Transverse colon (tissue), 4 donors: ENCODE data around the gene PTPRC. TPM values are rescaled to one million over a fixed set of nuclear protein-coding genes. Genes with fewer than 3 reads are reported as not detected.

Experiments used
- DNase-seq: peaks from one replicate; pipeline ENCODE4 v3.0.0-alpha.2; 2019
- H3K27ac ChIP-seq, 4 donors: fragments of 200-600 bp; sonication (generic); 2 replicates each; pipeline ENCODE4 v1.5.1; 2016 to 2018; ENCODE audit warnings: inconsistent platforms in 4 of 4
- H3K27me3 ChIP-seq: fragments of 200-600 bp; sonication (generic); 2 replicates; pipeline ENCODE4 v1.5.1; 2017; ENCODE audit warnings: inconsistent platforms
- H3K36me3 ChIP-seq, 4 donors: fragments of 200-600 bp; sonication (generic); 2 replicates each; pipeline ENCODE4 v1.5.1; 2017 to 2019; ENCODE audit warnings: inconsistent platforms in 4 of 4
- H3K4me1 ChIP-seq, 4 donors: fragments of 200-600 bp; sonication (generic); 2 replicates each; pipeline ENCODE4 v1.5.1; 2017 to 2020; ENCODE audit warnings: inconsistent platforms in 4 of 4
- H3K4me3 ChIP-seq, 4 donors: fragments of 200-600 bp; sonication (generic); 1 replicate in 1 of 4; 2 replicates in 3 of 4; pipeline versions ENCODE4 v1.5.1 to v1.6.1; 2017 to 2019; ENCODE audit warnings: inconsistent platforms in 4 of 4
- H3K9me3 ChIP-seq, 2 donors: fragments of 200-600 bp; sonication (generic); 2 replicates each; pipeline ENCODE4 v1.5.1; 2017 to 2019; ENCODE audit warnings: inconsistent platforms in 2 of 2
- EP300 ChIP-seq: sonication (generic); formaldehyde crosslinking; IDR thresholded peaks from one replicate; pipeline ENCODE4 v1.6.1; 2017; ENCODE audit warnings: antibody characterized with exemption, low read depth
- POLR2A ChIP-seq: fragments of 450-650 bp; IDR thresholded peaks from one replicate; pipeline ENCODE4 v1.6.1; 2016; ENCODE audit warnings: antibody characterized with exemption, mild to moderate bottlenecking, moderate library complexity
- POLR2AphosphoS5 ChIP-seq, 3 donors: sonication (generic); formaldehyde crosslinking; IDR thresholded peaks; one replicate each; pipeline ENCODE4 v1.6.1; 2016; ENCODE audit warnings: antibody characterized with exemption in 3 of 3
- WGBS, 2 donors: methylation state at CpG; one replicate each; pipeline ENCODE4 v1.1.5; 2018; ENCODE audit warnings: low coverage in 1 of 2; 5-methylcytosine and 5-hydroxymethylcytosine counted together
- in situ Hi-C, 4 donors: fragments of 200-750 bp; cut with MboI; loops; one replicate each; pipeline versions ENCODE4 v1.15.0 to v1.15.1; 2017; ENCODE audit warnings: low sequenced_read_pairs in 3 of 4, low pct_ligation_motif_present in 1 of 4, low pct_unique_long_range_greater_than_20kb in 1 of 4
- intact Hi-C: fragments of 100-400 bp; cut with DNase I; formaldehyde crosslinking; loops from one replicate; pipeline ENCODE4 v1.15.1; 2023; ENCODE audit warnings: low total_unique reads
- total RNA-seq, 4 donors: library from RNA; depleted of rRNA; stranded (reverse); fragments of >200 nt; gene quantifications; one replicate each; pipeline ENCODE4 v1.1.0, GENCODE V29; 2016
- TF ChIP-seq, protein P1 (sequence below), 5 experiments: fragments of 200-600 bp in 3 of 5; fragments of 450-650 bp in 2 of 5; sonication (generic) in 3 of 5; IDR thresholded peaks; 1 replicate in 2 of 5; 2 replicates in 3 of 5; pipeline ENCODE4 v1.5.1; 2016 to 2017; ENCODE audit warnings: antibody characterized with exemption in 5 of 5, inconsistent platforms in 3 of 5, mild to moderate bottlenecking in 2 of 5, moderate library complexity in 1 of 5

Gene PTPRC
- total RNA-seq, 4 donors from 2014 or later, result 6.4 to 50.7 (median 25.6) TPM

DNA sequence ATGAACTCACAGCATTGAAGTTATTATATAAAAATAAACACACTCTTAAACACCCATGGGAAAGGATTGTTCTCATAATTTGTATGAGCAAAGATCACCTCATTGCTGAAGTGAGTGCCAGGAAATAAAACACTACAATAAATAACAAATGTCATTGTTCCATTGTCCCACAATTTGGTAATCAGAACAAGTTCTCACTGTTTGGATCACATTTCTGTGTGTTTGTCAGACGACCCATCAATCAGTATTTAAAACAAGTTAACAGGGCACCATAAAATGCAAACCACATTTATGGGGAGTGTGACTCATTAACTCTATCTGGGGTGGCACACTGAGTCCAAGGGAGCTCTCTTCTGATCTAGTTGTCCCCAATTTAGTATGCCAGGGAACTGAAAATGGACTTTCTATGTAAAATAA is 124.5 kb downstream of the PTPRC start:
- Histone ChIP-seq H3K27me3 (no peaks in the 10 kb centered on the region), H3K4me1 (peaks cover 0 to 23% (median 3%) of the 10 kb centered on the region in 4 donors), H3K9me3 (no peaks in the 10 kb centered on the region), H3K36me3 (no peaks in the 10 kb centered on the region), H3K27ac (no peak overlapping the region), H3K4me3 (no peak overlapping the region)
- intact Hi-C loops, result no loop called here
- TF ChIP-seq, protein P1, sequence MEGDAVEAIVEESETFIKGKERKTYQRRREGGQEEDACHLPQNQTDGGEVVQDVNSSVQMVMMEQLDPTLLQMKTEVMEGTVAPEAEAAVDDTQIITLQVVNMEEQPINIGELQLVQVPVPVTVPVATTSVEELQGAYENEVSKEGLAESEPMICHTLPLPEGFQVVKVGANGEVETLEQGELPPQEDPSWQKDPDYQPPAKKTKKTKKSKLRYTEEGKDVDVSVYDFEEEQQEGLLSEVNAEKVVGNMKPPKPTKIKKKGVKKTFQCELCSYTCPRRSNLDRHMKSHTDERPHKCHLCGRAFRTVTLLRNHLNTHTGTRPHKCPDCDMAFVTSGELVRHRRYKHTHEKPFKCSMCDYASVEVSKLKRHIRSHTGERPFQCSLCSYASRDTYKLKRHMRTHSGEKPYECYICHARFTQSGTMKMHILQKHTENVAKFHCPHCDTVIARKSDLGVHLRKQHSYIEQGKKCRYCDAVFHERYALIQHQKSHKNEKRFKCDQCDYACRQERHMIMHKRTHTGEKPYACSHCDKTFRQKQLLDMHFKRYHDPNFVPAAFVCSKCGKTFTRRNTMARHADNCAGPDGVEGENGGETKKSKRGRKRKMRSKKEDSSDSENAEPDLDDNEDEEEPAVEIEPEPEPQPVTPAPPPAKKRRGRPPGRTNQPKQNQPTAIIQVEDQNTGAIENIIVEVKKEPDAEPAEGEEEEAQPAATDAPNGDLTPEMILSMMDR (IDR thresholded peaks at IDR 0.05), result no peak
- TF ChIP-seq EP300 (no peak), POLR2AphosphoS5 (IDR thresholded peaks at IDR 0.05) (no peak), POLR2A (no peak)
- DNase-seq, result no peak
- in situ Hi-C loops, result loop anchor here in 3 of 4 donors (25.0 kb wide), 3 partner anchors 349 to 1749 kb away; no protein-coding TSS in a partner anchor
- 10 to 15% methylated on average over 1 of the region's 1 CpG for WGBS, 2 donors

DNA sequence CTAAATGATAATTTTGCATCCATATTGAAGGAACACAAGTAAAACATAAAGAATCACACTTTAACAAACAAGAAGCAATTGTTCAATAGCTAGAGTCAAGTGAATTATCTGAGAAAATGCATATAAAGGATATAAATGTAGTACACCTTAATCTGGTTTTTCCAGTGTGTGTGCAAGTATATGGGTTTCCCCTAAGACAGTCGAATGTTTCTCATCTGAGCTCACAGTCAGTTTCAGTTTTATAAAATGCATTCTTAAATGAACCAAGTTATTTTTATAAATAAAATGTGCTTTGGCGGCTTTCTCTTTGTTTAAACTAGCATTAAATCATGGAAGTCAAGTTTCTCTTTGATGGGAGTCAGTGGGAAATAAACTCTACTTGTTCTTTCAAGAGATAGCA is 125.9 kb downstream of the PTPRC start:
- Histone ChIP-seq H3K27me3 (no peaks in the 10 kb centered on the region), H3K9me3 (no peaks in the 10 kb centered on the region), H3K4me3 (no peak overlapping the region), H3K27ac (no peak overlapping the region), H3K4me1 (peaks cover 0 to 23% (median 3%) of the 10 kb centered on the region in 4 donors), H3K36me3 (no peaks in the 10 kb centered on the region)
- TF ChIP-seq, protein P1 (IDR thresholded peaks at IDR 0.05), result no peak
- TF ChIP-seq POLR2A (no peak), POLR2AphosphoS5 (IDR thresholded peaks at IDR 0.05) (no peak), EP300 (no peak)
- 46 to 54% methylated on average over 2 of the region's 2 CpGs for WGBS, 2 donors
- intact Hi-C loops, result no loop called here
- no peak for DNase-seq
- in situ Hi-C loops, result loop anchor here in 3 of 4 donors (25.0 kb wide), 3 partner anchors 348 to 1748 kb away; no protein-coding TSS in a partner anchor

DNA sequence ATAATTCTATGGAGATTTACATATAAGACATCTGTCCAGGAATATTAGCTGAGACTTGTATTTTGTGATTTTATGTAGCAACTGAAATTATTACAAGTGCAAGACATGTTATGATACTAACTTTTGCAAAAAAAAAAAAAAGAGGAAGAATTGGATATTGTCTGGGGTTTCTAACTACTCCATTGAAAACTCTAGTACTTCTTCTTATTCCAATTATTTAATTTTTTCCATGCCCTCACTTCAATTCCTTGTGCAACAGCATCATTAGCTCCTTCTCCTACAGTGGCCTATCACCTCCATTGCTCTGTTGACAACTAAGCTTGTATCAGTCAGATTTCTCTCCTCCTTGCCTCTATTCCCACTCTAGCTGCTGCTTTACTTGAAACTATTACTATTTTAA is 126.6 kb downstream of the PTPRC start:
- no peak for TF ChIP-seq POLR2AphosphoS5 (IDR thresholded peaks at IDR 0.05)
- TF ChIP-seq, protein P1 (IDR thresholded peaks at IDR 0.05), result no peak
- in situ Hi-C loops, result loop anchor here in 3 of 4 donors (25.0 kb wide), 3 partner anchors 347 to 1747 kb away; no protein-coding TSS in a partner anchor
- intact Hi-C loops, result no loop called here

DNA sequence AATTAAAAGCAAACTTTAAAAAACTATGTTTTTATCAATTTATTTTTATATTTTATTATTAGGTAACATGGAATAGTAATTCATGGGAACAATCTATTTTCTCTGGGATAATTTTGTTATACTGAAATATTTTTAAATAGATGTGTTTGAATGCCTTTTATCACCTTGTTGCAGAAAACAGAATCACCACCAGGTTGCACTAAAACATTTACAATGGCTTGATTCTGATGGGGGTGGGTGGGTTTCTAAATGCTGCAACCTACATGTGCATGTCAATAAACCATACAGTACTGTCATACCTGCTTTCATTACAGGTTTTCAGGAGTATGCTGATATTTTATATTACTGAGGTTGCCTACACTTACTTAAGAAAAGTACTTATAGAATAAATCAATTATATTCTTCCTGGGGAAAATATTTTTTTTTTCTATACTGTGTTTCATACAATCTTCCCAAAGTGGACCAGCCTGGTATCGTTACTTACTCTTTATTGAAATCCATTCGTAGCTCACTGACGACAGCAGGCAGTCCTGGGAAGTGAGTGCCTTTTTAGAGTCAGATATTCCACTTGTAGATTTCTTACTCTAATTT is 132.8 kb downstream of the PTPRC start:
- WGBS, 2 donors, result 77 to 78% methylated on average over 3 of the region's 3 CpGs
- TF ChIP-seq, protein P1 (IDR thresholded peaks at IDR 0.05), result peak in 4 of 5 experiments; percentile 28 to 42 (median 38)
- no peak for TF ChIP-seq EP300
- in situ Hi-C loops (loop anchor here in 3 of 4 donors (25.0 kb wide), 3 partner anchors 341 to 1741 kb away; no protein-coding TSS in a partner anchor), intact Hi-C loops (no loop called here)
- Histone ChIP-seq H3K4me1 (no peaks in the 10 kb centered on the region), H3K9me3 (no peaks in the 10 kb centered on the region), H3K4me3 (no peak overlapping the region), H3K27ac (no peak overlapping the region), H3K36me3 (no peaks in the 10 kb centered on the region), H3K27me3 (no peaks in the 10 kb centered on the region)
- DNase-seq, result no peak

More for the DNA sequence above, 126.6 kb downstream of the PTPRC start:
- H3K27ac ChIP-seq, result no peak overlapping the region
- no peaks in the 10 kb centered on the region for H3K27me3 ChIP-seq
- H3K4me1 ChIP-seq, result peaks cover 0 to 23% (median 3%) of the 10 kb centered on the region in 4 donors
- no peak overlapping the region for H3K4me3 ChIP-seq
- no peak for DNase-seq
- no peaks in the 10 kb centered on the region for H3K36me3 ChIP-seq
- H3K9me3 ChIP-seq, result no peaks in the 10 kb centered on the region
